Right ventricle myocardium inferior (tissue), 1 donor: ENCODE data around the gene INPP5E. TPM values are rescaled to one million over a fixed set of nuclear protein-coding genes. Genes with fewer than 3 reads are reported as not detected.
A peak's percentile ranks its signal among the peaks of the same experiment; 100 is the strongest.

ENCODE experiments used
- ATAC-seq: fragments of 200-7000 bp; cut with Tn5 transposase; one replicate; pipeline ENCODE4 v1.9.1; 2020; ENCODE audit warnings: mild to moderate bottlenecking, moderate library complexity
- DNase-seq: peaks from one replicate; pipeline ENCODE4 v3.0.0; 2021; ENCODE audit errors: missing footprints
- intact Hi-C: fragments of 100-400 bp; cut with DNase I; formaldehyde crosslinking; loops from one replicate; pipeline ENCODE4 v1.11.0; 2022
- total RNA-seq: library from RNA; stranded (reverse); fragmentation: NEBNext Ultra II Directional; extraction: Animal tissue kit (Norgen Biotek cat#: 25700); gene quantifications from one replicate; pipeline ENCODE4 v1.2.1, GENCODE V29; 2021
- donor health status: DM: no; HTN: yes; CAD: no; lungs with severe emphysema.

Gene INPP5E
- total RNA-seq, 1 donor from 2014 or later: 10.8 TPM

- no peak for ATAC-seq
- DNase-seq: no peak
These were observed 16.6 kb upstream of the INPP5E start for GRCh38 chr9:136456258-136456657.

GRCh38 chr9:136455043-136456002 is 15.7 kb upstream of the INPP5E start:
- ATAC-seq (no peak), DNase-seq (no peak)
- intact Hi-C loops: no loop called here

More at GRCh38 chr9:136456258-136456657, 16.6 kb upstream of the INPP5E start:
- intact Hi-C loops: no loop called here

GRCh38 chr9:136454026-136454796 is 14.6 kb upstream of the INPP5E start:
- intact Hi-C loops: no loop called here
- ATAC-seq (no peak), DNase-seq (no peak)

DNA sequence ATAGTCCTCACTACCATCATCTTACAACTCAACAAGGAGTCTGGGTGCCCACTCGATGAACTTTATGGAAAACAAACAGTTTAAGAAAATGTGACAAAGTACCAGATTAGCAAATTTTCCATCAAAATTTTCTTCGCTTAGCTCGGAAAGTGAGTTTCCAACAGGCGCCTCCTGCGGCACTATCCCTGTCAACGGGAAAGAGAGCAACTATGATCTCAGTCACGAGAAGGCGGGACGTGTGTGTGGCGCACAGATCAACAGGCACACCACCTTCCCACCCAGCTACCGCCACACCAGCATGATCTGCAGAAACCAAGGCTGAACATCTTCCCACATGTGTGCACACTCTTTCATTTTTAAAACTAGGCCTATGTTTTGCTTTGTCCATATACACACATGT is 13.7 kb upstream of the INPP5E start:
- ATAC-seq (no peak), DNase-seq (no peak)
- intact Hi-C loops: no loop called here

- intact Hi-C loops: no loop called here
- ATAC-seq: no peak
- DNase-seq: no peak
These were observed 11.7 kb upstream of the INPP5E start for GRCh38 chr9:136451221-136451877.

DNA sequence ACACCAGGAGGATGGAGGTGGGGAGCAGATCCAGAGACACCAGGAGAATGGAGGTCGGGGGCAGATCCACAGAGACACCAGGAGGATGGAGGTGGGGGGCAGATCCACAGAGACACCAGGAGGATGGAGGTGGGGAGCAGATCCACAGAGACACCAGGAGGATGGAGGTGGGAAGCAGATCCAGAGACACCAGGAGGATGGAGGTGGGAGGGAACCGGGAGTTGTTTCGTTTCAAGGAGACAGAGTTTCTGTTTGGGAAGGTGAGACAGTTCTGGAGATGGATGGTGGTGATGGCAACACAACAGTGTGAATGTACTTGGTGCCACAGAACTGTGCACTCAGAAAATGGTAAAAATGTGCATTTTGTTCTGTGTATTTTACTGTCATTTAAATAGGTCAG is 9.0 kb upstream of the INPP5E start:
- no peak for ATAC-seq
- intact Hi-C loops: no loop called here
- no peak for DNase-seq

GRCh38 chr9:136447173-136447778 is 7.6 kb upstream of the INPP5E start:
- intact Hi-C loops: no loop called here
- no peak for ATAC-seq
- DNase-seq: no peak

- intact Hi-C loops: no loop called here
- DNase-seq (no peak), ATAC-seq (no peak)
These were observed 6.2 kb upstream of the INPP5E start for GRCh38 chr9:136445799-136446198.

DNA sequence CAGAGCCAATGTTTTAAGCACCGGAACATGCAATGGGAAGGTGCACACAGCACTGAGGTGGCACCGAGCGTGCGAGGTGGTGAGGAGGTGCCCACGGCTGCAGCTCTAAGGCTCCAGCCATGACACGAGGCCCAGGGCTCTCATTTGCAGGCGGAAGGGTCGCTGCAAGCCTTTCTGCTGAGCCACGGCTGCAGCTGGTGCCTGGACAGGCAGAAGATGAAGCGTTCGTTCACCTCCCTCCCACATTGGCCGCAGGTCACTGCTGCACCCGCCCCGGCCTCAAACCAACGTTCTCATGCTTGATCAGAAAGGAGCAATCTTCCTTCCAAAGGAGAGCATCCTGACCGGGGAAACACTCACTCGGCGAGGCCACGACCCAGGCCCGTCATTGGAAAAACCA is 4.5 kb upstream of the INPP5E start:
- DNase-seq: no peak
- no peak for ATAC-seq
- intact Hi-C loops: no loop called here

DNA sequence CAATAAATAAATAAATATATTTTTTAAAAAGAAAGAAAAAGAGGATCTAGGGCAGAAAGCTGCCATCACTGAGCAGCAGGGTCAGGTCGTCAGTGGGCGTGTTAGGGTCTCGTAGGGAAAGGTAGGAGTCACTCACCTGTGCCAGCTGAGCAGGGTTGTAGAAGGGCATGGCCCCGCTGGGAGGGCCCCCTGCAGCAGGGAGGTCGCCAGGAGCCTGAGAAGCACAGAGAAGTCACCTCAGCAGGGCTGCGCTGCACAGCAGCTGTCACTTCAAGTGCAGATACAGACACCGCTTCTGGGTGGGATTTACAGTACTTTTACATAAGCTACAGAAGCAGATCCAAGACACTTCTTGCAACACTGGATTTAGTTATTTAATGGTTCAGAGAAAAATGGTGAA is 4.0 kb upstream of the INPP5E start:
- intact Hi-C loops: no loop called here
- DNase-seq: no peak

DNA sequence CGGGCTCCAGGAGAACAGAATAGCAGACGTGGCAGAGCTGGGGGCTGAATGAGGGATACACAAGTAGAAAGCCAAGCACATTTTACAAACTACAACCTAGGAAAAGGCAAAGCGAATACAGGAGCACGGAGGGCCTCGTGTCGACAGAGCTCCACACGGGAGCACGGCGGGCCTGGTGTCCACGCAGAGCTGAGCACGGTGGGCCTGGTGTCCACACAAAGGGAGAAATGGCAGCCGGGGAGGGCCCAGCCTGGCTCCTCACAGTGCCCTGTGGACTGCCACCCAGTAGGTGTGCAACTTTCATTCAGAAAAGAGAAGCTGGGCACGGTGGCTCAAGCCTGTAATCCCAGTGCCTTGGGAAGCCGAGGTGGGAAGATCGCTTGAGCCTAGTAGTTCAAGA is 3.4 kb upstream of the INPP5E start:
- DNase-seq: no peak
- intact Hi-C loops: no loop called here
- ATAC-seq: no peak

More for the DNA sequence above, 4.0 kb upstream of the INPP5E start:
- no peak for ATAC-seq

- DNase-seq (no peak), ATAC-seq (no peak)
- intact Hi-C loops: no loop called here
These were observed 2.6 kb upstream of the INPP5E start for GRCh38 chr9:136442265-136442664.

GRCh38 chr9:136441681-136442245 is 2.1 kb upstream of the INPP5E start:
- DNase-seq (no peak), ATAC-seq (no peak)
- intact Hi-C loops: no loop called here

DNA sequence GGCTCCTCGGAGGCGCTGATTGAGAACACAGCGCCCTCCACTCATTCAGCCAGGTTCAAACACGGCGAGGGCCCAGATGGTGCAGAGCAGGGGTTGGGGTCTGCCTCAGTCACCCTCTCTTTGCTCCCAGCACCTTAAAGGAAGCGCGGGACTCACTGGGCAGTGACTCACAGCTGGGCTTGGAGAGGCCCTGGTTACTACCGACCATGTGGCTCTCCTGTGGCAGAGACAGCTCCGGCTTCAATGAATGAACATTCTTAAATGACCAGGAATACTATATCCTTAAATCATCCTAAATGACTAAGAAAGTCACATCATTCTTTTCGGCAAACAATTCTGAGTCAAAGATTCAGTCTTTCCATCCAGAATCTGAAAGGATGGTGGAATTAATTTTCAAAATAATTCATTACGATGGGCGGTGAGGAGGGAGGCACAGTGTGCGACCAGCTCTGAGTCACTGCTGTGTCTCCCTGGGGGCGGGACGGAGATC is 1.6 kb upstream of the INPP5E start:
- DNase-seq (no peak), ATAC-seq (no peak)
- intact Hi-C loops: no loop called here

GRCh38 chr9:136438548-136439480 is 831 bp downstream of the INPP5E start:
- ATAC-seq (peak; percentile 9), DNase-seq (no peak)
- intact Hi-C loops: loop anchor here (2.0 kb wide), 1 partner anchor 28 kb away; the partner anchor contains the start of genes ENTR1 and PMPCA

GRCh38 chr9:136437839-136438547 is 1.7 kb downstream of the INPP5E start:
- intact Hi-C loops: loop anchor here (2.0 kb wide), 1 partner anchor 27 kb away; the partner anchor contains the start of genes ENTR1 and PMPCA
- no peak for ATAC-seq
- no peak for DNase-seq

GRCh38 chr9:136437430-136437829 is 2.2 kb downstream of the INPP5E start:
- no peak for ATAC-seq
- intact Hi-C loops: no loop called here
- DNase-seq: no peak
